Measurements from ENCODE around the gene NRSN2. TPM values are rescaled to one million over a fixed set of nuclear protein-coding genes. Genes with fewer than 3 reads are reported as not detected.

Gene NRSN2
- 1 to 10 TPM; 9.4 to 10.0 TPM for total RNA-seq
- long read RNA-seq, partial matches to known transcripts = 0 of 3 reads
- long read RNA-seq, other reads (novel, unspliced or antisense) = 1 of 3 reads

DNA sequence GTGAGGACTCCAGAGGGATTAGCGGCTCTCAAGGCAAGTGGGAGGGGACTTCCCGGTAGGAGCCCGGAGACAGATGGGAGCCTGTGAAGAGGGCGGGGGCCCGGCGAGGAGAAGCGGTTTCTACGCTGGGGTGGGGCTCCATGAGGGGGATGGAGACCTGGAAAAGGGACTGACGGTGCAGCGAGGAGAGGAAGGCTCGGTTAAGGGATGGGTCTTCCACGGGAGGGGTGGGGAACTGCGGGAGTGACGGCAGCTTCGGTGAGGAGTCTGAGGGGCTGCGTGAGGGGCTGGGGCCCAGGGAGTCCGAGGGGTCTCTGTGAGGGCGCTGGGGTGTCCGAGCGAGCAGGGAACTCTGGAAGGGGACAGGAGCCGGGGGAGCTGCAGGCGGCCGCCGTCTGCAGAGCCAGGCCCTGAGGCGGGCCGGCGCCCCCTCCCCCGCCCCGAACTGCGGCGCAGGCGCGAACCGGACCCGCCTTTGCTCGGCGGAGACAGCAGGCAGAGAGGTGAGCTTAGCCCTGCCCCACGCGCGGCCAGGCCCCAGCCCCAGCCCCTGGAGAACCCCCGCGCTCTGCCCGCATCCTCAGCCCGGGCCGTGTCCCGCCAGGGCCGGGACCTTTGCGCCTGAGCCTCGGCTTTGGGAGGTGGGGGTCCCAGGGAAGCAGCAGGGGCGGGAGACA lies at the start of gene NRSN2:
NRSN2 (plus strand) TSS at position 472 of the 677 bp plus-strand sequence. CDS start 2,533 bp downstream, outside the sequence.
- intact Hi-C loops (cut with DNase I, micrococcal nuclease) = no loop called here

GRCh38 chr20:297925-298775 lies 48.8 kb upstream of the NRSN2 start:
- DNase-seq (peak; percentile 80 to 90), ATAC-seq (peak; percentile 85)
- intact Hi-C loops (cut with DNase I, micrococcal nuclease) = no loop called here

More for the DNA sequence above, at the start of gene NRSN2:
- ATAC-seq (peak; percentile 56), DNase-seq (peak; percentile 60 to 68)

DNA sequence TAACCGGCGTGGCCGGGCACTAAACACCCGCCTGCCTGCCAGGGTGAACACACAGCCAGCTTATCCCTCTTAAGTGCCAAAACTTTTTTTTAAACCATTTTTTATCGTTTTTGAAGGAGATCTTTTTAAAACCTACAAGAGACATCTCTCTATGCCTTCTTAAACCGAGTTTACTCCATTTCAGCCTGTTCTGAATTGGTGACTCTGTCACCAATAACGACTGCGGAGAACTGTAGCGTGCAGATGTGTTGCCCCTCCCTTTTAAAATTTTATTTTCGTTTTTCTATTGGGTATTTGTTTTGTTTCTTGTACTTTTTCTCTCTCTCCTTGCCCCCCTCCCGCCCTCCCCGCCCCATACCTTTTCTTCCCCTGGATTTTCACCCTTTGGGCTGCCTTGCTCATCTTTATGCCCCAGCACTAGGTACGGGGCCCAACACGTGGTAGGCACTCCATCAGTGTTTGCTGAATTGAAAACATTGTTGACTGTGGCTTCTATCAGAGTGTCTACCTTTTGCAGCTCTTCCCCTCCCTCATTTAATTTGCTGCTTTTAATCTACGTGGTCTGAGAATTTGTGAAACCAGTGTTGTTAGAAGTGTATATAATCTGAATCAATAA lies 48.0 kb upstream of the NRSN2 start:
- ATAC-seq = no peak
- intact Hi-C loops (cut with DNase I, micrococcal nuclease) = no loop called here
- no peak for DNase-seq

GRCh38 chr20:300345-300990 lies 46.4 kb upstream of the NRSN2 start:
- DNase-seq (no peak), ATAC-seq (no peak)
- intact Hi-C loops (cut with DNase I, micrococcal nuclease) = no loop called here

DNA sequence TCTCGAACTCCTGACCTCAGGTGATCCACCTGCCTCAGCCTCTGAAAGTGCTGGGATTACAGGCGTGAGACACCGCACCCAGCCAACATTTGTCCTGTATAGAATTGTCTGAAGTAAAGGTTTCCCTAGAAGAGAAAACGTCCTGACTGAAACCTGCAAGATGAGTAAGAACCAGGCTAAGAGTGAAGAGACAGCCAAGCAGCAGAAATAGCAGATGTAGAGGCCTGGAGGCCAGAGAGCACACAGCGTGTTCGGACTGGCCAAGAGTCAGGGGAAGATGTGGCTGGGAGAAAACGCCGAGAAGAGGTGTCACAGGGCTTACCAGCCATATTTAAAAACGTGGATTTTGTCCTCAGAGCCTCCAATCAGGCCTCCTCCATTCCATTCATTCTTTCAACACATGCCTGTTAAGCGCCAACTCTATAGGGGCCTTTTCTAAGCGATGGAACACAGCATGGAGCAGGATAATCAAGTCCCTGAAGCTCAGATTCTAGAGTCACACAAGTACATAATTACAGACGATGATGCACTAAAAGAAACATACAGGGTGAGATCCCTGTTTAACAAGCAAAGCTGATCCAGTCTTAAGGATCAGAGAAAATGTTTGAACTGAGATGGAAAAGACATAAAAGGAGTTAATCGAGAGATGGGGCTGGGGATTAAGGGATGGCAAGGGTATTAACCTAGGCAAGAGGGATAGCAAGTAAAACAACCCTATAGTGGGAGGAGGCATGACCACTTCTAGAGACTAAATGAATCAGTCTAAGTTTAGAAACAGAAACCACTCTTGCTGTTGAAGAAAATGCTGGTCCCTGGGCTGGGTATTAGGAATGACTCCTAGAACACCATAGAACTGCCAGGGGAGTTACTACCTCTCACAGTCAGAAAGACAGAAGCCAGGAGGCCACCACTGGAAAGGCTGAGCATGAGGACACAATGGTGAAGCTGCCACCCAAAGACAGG lies 44.7 kb upstream of the NRSN2 start:
- ATAC-seq = no peak

GRCh38 chr20:305745-306144 lies 41.2 kb upstream of the NRSN2 start:
- no peak for DNase-seq
- intact Hi-C loops (cut with DNase I, micrococcal nuclease) = no loop called here
- no peak for ATAC-seq

More for the DNA sequence above, 44.7 kb upstream of the NRSN2 start:
- intact Hi-C loops (cut with DNase I, micrococcal nuclease) = no loop called here
- no peak for DNase-seq

GRCh38 chr20:308427-309038 lies 38.4 kb upstream of the NRSN2 start:
- no peak for ATAC-seq
- no peak for DNase-seq
- intact Hi-C loops (cut with DNase I, micrococcal nuclease) = no loop called here

GRCh38 chr20:309306-309840 lies 37.5 kb upstream of the NRSN2 start:
- ATAC-seq = peak; percentile 12

DNA sequence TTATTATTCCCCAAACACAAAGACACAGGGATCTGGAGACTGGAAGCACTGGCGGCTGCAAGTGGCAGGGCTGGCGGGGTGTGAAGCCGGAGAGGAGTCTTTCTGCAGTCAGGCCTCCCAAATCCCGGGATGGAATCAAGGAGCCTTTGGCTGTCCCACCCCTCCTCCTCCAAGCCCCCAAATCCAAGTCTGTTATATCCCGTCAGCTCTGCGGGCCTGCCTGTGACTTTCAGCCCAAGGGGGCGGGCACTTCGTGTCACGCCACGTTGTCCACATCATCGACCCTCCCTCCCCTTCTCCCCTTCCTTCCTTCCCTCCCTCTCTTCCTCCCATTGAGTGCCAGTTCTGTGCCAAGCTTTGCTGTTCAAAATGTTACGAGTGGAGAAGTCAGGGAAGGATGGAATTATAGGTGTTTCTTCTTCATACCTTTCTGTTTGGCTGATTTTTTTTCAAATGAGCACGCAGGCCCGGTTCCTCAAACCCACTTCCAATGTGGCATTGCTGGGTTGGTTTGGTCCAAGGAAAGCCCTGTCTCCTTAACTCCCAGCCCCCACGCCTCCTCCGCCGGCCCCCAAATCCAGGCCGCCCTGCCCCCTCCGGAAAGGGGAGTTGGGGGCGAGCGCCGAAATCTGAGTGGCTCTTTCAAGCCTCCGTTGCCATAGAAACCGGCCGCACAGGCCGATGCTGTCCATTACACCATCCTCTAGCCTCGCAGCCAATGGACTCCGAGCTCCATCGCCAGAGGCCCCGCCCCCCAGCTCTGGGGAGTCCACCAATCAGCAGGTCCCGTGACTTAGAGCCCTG lies 36.9 kb upstream of the NRSN2 start:
- intact Hi-C loops (cut with DNase I, micrococcal nuclease) = no loop called here
- ATAC-seq = peak; percentile 84
- peak; percentile 86 to 94 for DNase-seq

More at GRCh38 chr20:309306-309840, 37.5 kb upstream of the NRSN2 start:
- DNase-seq = no peak
- intact Hi-C loops (cut with DNase I, micrococcal nuclease) = no loop called here

DNA sequence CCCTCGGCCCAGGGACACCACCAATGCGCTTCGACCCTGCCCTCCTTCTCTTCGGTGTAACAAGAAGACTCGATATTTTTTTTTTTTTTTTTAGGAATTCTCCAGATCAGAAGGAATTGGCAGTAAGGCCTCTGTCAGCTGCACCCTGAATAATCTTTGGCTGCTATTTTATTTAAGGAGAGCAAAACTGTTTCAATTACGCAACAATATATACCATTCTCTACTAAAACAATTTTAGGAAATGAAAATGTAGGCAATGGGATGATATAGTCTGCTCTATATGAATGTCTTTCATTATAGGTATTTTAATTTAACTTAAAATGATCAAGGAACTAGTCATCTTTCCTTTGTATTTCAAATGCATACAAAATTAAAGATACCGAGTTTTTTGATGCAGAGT lies 36.3 kb upstream of the NRSN2 start:
- intact Hi-C loops (cut with DNase I, micrococcal nuclease) = no loop called here

DNA sequence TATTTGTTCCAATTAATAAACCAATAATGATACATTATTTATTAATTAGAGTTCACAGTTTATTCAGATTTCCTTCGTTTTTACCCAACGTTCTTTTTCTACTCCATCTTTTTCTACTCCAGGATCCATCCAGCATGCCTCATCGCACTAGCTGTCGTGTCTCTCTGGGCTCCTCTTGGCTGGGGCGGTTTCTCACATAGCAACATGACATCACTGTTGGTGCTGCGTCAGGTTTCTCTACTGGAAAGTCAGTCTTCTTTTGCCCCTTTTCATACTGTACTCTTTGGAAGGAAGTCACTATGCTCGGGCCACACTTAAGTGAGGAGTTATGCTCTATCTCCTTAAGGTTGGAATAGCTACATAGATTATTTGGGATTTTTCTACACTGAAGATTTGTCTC lies 35.3 kb upstream of the NRSN2 start:
- intact Hi-C loops (cut with DNase I, micrococcal nuclease) = no loop called here
- DNase-seq (no peak), ATAC-seq (no peak)

More for the DNA sequence above, 36.3 kb upstream of the NRSN2 start:
- ATAC-seq = no peak
- no peak for DNase-seq

- ATAC-seq = no peak
- intact Hi-C loops (cut with DNase I, micrococcal nuclease) = no loop called here
- no peak for DNase-seq
These were observed 34.8 kb upstream of the NRSN2 start for GRCh38 chr20:312067-312466.

DNA sequence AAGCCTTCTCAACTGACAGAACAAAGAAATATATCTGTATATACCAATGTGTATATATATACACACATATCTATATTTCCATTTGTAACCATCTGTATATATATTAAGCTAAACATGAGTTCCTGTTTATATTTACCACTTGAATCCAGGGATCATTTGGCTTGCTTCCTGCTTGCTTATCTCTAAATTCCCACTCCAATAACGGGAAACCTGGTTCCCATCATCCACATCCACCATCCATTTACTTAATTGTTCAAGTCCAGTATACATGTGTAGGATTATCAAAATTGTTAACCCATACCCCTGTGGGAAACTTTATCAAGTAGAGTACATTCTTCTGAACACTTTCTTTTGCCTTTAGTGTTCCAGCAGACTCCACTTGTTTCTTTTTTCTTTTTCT lies 34.0 kb upstream of the NRSN2 start:
- intact Hi-C loops (cut with DNase I, micrococcal nuclease) = no loop called here
- DNase-seq = no peak
- ATAC-seq = no peak

DNA sequence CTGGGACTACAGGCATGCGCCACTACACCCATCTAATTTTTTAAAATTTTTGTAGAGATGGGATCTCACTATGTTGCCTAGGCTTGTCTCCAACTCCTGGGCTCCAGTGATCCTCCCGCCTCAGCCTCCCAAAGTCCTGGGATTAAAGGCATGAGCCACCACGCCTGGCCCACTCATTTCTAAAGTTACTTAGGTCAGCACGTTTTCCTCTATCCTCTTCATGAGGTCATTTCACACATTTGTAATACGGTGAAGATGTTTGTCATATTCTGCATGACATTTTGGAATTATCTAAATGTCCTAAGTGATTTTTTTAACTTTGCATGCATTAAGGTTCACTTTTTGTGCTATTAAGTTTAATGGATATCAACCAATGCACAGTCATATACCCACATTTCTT lies 33.5 kb upstream of the NRSN2 start:
- no peak for ATAC-seq

DNA sequence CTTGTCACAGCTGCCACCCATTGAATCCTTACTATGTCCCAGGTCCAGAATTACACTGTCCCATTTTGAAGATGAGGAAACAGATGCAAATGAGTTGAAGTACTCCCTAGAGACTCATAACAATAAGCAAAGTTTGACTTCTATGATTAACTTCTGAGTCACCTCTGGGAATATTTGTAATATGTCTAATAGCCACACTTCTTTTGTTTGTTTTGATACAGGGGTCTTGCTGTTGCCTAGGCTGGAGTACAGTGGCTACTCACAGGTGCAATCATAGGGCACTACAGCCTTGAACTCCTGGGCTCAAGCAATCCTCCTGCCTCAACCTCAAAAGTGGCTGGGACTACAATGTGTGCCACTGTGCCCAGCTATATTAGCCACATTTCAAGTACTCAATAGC lies 33.0 kb upstream of the NRSN2 start:
- no peak for DNase-seq
- ATAC-seq = no peak
- intact Hi-C loops (cut with DNase I, micrococcal nuclease) = no loop called here

More for the DNA sequence above, 33.5 kb upstream of the NRSN2 start:
- DNase-seq = no peak
- intact Hi-C loops (cut with DNase I, micrococcal nuclease) = no loop called here

GRCh38 chr20:316316-317068 lies 30.4 kb upstream of the NRSN2 start:
- intact Hi-C loops (cut with DNase I, micrococcal nuclease) = no loop called here
- no peak for ATAC-seq

More at GRCh38 chr20:316316-317068, 30.4 kb upstream of the NRSN2 start:
- DNase-seq = no peak

Measured in left colon (tissue), 2 donors.